Measurements from ENCODE around the gene SLC11A2. TPM values are rescaled to one million over a fixed set of nuclear protein-coding genes. Genes with fewer than 3 reads are reported as not detected.

Gene SLC11A2
- total and polyA plus RNA-seq, 4 donors, result 11.1 to 97.2 (median 46.2) TPM

- DNase-seq (no peak), ATAC-seq (ENCODE audit: low FRiP score) (no peak)
- no peak overlapping the region for H3K4me3 ChIP-seq (ENCODE audit: low read length in 2 of 2)
- H3K36me3 ChIP-seq (ENCODE audit: control insufficient read depth in 1 of 2, insufficient read depth in 2 of 2, low read length in 1 of 2), result peaks cover 8 to 10% of the 10 kb centered on the region in 2 donors
- no peaks in the 10 kb centered on the region for H3K9me3 ChIP-seq (ENCODE audit: control insufficient read depth, low read length)
- 95% methylated on average over 3 of the region's 3 CpGs for WGBS, 2 donors
- no peak overlapping the region for H3K27ac ChIP-seq (ENCODE audit: low read depth in 1 of 2, low read length in 2 of 2)
- intact Hi-C loops (cut with DNase I), result no loop called here
- peaks cover 0 to 3% of the 10 kb centered on the region in 2 donors for H3K4me1 ChIP-seq (ENCODE audit: control insufficient read depth in 1 of 2, insufficient read depth in 2 of 2, low read length in 2 of 2)
- no peaks in the 10 kb centered on the region for H3K27me3 ChIP-seq (ENCODE audit: control insufficient read depth in 1 of 2, insufficient read depth in 2 of 2, low read length in 1 of 2)
Observed at GRCh38 chr12:50990791-50991190, 35.4 kb downstream of the SLC11A2 start.

- ATAC-seq (ENCODE audit: low FRiP score) (no peak), DNase-seq (no peak)
- intact Hi-C loops (cut with DNase I), result no loop called here
- Histone ChIP-seq H3K27ac (ENCODE audit: low read depth in 1 of 2, low read length in 2 of 2) (no peak overlapping the region), H3K4me3 (ENCODE audit: low read length in 2 of 2) (no peak overlapping the region), H3K9me3 (ENCODE audit: control insufficient read depth, low read length) (no peaks in the 10 kb centered on the region), H3K36me3 (ENCODE audit: control insufficient read depth in 1 of 2, insufficient read depth in 2 of 2, low read length in 1 of 2) (peaks cover 5 to 7% of the 10 kb centered on the region in 2 donors), H3K4me1 (ENCODE audit: control insufficient read depth in 1 of 2, insufficient read depth in 2 of 2, low read length in 2 of 2) (peaks cover 0 to 3% of the 10 kb centered on the region in 2 donors), H3K27me3 (ENCODE audit: control insufficient read depth in 1 of 2, insufficient read depth in 2 of 2, low read length in 1 of 2) (no peaks in the 10 kb centered on the region)
- WGBS, 2 donors, result 88 to 92% methylated on average over 4 of the region's 4 CpGs
Observed at GRCh38 chr12:50990147-50990727, 35.9 kb downstream of the SLC11A2 start.

GRCh38 chr12:50988871-50989270, 37.3 kb downstream of the SLC11A2 start:
- intact Hi-C loops (cut with DNase I), result loop anchor here in 1 of 2 donors (5.0 kb wide), 2 partner anchors 33 to 222 kb away; no protein-coding TSS in a partner anchor
- DNase-seq, result no peak
- 88 to 91% methylated on average over 5 of the region's 5 CpGs for WGBS, 2 donors
- Histone ChIP-seq H3K27ac (ENCODE audit: low read depth in 1 of 2, low read length in 2 of 2) (no peak overlapping the region), H3K36me3 (ENCODE audit: control insufficient read depth in 1 of 2, insufficient read depth in 2 of 2, low read length in 1 of 2) (peaks cover 5 to 7% of the 10 kb centered on the region in 2 donors), H3K9me3 (ENCODE audit: control insufficient read depth, low read length) (no peaks in the 10 kb centered on the region), H3K27me3 (ENCODE audit: control insufficient read depth in 1 of 2, insufficient read depth in 2 of 2, low read length in 1 of 2) (no peaks in the 10 kb centered on the region), H3K4me1 (ENCODE audit: control insufficient read depth in 1 of 2, insufficient read depth in 2 of 2, low read length in 2 of 2) (peaks cover 3 to 5% of the 10 kb centered on the region in 2 donors), H3K4me3 (ENCODE audit: low read length in 2 of 2) (no peak overlapping the region)
- no peak for ATAC-seq (ENCODE audit: low FRiP score)

- Histone ChIP-seq H3K36me3 (ENCODE audit: control insufficient read depth in 1 of 2, insufficient read depth in 2 of 2, low read length in 1 of 2) (peaks cover 5 to 7% of the 10 kb centered on the region in 2 donors), H3K27ac (ENCODE audit: low read depth in 1 of 2, low read length in 2 of 2) (no peak overlapping the region), H3K27me3 (ENCODE audit: control insufficient read depth in 1 of 2, insufficient read depth in 2 of 2, low read length in 1 of 2) (no peaks in the 10 kb centered on the region), H3K9me3 (ENCODE audit: control insufficient read depth, low read length) (no peaks in the 10 kb centered on the region), H3K4me1 (ENCODE audit: control insufficient read depth in 1 of 2, insufficient read depth in 2 of 2, low read length in 2 of 2) (peaks cover 3 to 6% of the 10 kb centered on the region in 2 donors), H3K4me3 (ENCODE audit: low read length in 2 of 2) (no peak overlapping the region)
- WGBS, 2 donors, result 65 to 71% methylated on average over 5 of the region's 5 CpGs
- no peak for DNase-seq
- intact Hi-C loops (cut with DNase I), result loop anchor here in 1 of 2 donors (5.0 kb wide), 2 partner anchors 34 to 221 kb away; no protein-coding TSS in a partner anchor
- ATAC-seq (ENCODE audit: low FRiP score), result no peak
Observed at GRCh38 chr12:50988051-50988450, 38.1 kb downstream of the SLC11A2 start.

- H3K27ac ChIP-seq (ENCODE audit: low read depth in 1 of 2, low read length in 2 of 2), result peak overlapping the region in 1 of 2 donors; percentile 51
- 39 to 44% methylated on average over 8 of the region's 8 CpGs for WGBS, 2 donors
- no peak for DNase-seq
Observed at GRCh38 chr12:50986966-50987737, 39.0 kb downstream of the SLC11A2 start.

GRCh38 chr12:50985322-50985721, 40.9 kb downstream of the SLC11A2 start:
- Histone ChIP-seq H3K36me3 (ENCODE audit: control insufficient read depth in 1 of 2, insufficient read depth in 2 of 2, low read length in 1 of 2) (no peaks in the 10 kb centered on the region), H3K9me3 (ENCODE audit: control insufficient read depth, low read length) (no peaks in the 10 kb centered on the region), H3K27ac (ENCODE audit: low read depth in 1 of 2, low read length in 2 of 2) (peak overlapping the region in 1 of 2 donors; percentile 93), H3K27me3 (ENCODE audit: control insufficient read depth in 1 of 2, insufficient read depth in 2 of 2, low read length in 1 of 2) (no peaks in the 10 kb centered on the region), H3K4me3 (ENCODE audit: low read length in 2 of 2) (no peak overlapping the region), H3K4me1 (ENCODE audit: control insufficient read depth in 1 of 2, insufficient read depth in 2 of 2, low read length in 2 of 2) (peaks cover 3 to 6% of the 10 kb centered on the region in 2 donors)
- DNase-seq (no peak), ATAC-seq (ENCODE audit: low FRiP score) (peak; percentile 90)
- intact Hi-C loops (cut with DNase I), result loop anchor here (2.0 to 5.0 kb wide), 4 partner anchors 37 to 218 kb away; a partner anchor contains a TSS

More at GRCh38 chr12:50986966-50987737, 39.0 kb downstream of the SLC11A2 start:
- peaks cover 5 to 7% of the 10 kb centered on the region in 2 donors for H3K36me3 ChIP-seq (ENCODE audit: control insufficient read depth in 1 of 2, insufficient read depth in 2 of 2, low read length in 1 of 2)
- peak; percentile 71 for ATAC-seq (ENCODE audit: low FRiP score)
- intact Hi-C loops (cut with DNase I), result loop anchor here in 1 of 2 donors (2.0 to 5.0 kb wide), 3 partner anchors 35 to 220 kb away; no protein-coding TSS in a partner anchor
- no peaks in the 10 kb centered on the region for H3K27me3 ChIP-seq (ENCODE audit: control insufficient read depth in 1 of 2, insufficient read depth in 2 of 2, low read length in 1 of 2)
- peaks cover 3 to 6% of the 10 kb centered on the region in 2 donors for H3K4me1 ChIP-seq (ENCODE audit: control insufficient read depth in 1 of 2, insufficient read depth in 2 of 2, low read length in 2 of 2)
- no peak overlapping the region for H3K4me3 ChIP-seq (ENCODE audit: low read length in 2 of 2)
- no peaks in the 10 kb centered on the region for H3K9me3 ChIP-seq (ENCODE audit: control insufficient read depth, low read length)

- H3K4me1 ChIP-seq (ENCODE audit: control insufficient read depth in 1 of 2, insufficient read depth in 2 of 2, low read length in 2 of 2), result peaks cover 3 to 6% of the 10 kb centered on the region in 2 donors
- intact Hi-C loops (cut with DNase I), result loop anchor here (2.0 to 5.0 kb wide), 4 partner anchors 38 to 217 kb away; a partner anchor contains a TSS
- WGBS, 2 donors, result 20 to 21% methylated on average over 2 of the region's 2 CpGs
- no peaks in the 10 kb centered on the region for H3K36me3 ChIP-seq (ENCODE audit: control insufficient read depth in 1 of 2, insufficient read depth in 2 of 2, low read length in 1 of 2)
- no peak overlapping the region for H3K4me3 ChIP-seq (ENCODE audit: low read length in 2 of 2)
- no peaks in the 10 kb centered on the region for H3K27me3 ChIP-seq (ENCODE audit: control insufficient read depth in 1 of 2, insufficient read depth in 2 of 2, low read length in 1 of 2)
- DNase-seq (no peak), ATAC-seq (ENCODE audit: low FRiP score) (peak; percentile 9)
- H3K9me3 ChIP-seq (ENCODE audit: control insufficient read depth, low read length), result no peaks in the 10 kb centered on the region
- H3K27ac ChIP-seq (ENCODE audit: low read depth in 1 of 2, low read length in 2 of 2), result peak overlapping the region; percentile 40 to 93
Observed at GRCh38 chr12:50984586-50985298, 41.4 kb downstream of the SLC11A2 start.

All from aorta (tissue), 5 donors.